Stimulated activated CD8-positive, alpha-beta memory T cell treated with anti-CD3 and anti-CD28 coated beads, Interleukin-7, amount 100 ng/mL, for 4 hours (primary cell): ENCODE results near the gene NR3C2.

Source experiments
- DNase-seq, 2 donors: peaks; one replicate each; pipeline ENCODE4 v3.0.0-alpha.2; 2020; ENCODE audit warnings: low read depth in 2 of 2

The NR3C2 gene

DNA sequence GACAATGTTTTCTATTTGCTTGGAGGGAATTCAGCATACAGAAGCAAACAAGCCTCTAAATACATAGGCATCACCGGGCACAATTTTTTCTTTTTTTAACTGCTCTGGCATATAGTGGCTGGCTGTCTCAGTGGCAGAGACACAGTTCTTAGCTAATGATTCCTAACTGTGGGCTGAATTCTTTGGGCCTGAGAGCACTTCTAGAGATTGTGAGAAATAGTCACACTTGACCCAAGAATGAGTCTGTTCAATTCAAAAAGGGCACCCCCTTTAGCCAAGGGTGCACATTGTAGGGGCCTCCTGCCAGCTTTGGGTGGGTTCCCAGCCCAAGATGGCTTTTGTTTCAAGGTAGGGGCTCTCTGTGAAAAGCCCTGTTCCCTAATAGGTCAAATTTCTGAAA is 364.6 kb downstream of the NR3C2 start:
- no peak for DNase-seq

DNA sequence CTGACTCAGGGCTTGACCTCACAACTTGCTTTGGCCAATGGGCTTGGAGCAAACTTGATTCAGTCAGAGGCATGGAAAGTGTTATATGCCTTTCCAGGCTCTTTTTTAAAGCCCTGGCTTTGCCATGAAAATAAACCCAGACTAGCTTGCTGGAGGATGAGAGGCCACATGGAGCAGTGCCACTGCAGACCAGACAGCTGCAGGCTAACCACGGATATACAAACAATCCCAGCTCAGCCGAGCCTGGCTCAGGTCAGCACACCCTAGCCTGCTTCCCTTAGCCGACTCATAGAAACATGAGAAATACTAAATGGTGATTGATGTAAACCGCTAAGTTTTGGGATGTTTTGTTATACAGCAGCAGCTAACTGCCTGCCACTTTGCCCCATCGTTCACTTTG is 365.2 kb downstream of the NR3C2 start:
- DNase-seq, result no peak

DNA sequence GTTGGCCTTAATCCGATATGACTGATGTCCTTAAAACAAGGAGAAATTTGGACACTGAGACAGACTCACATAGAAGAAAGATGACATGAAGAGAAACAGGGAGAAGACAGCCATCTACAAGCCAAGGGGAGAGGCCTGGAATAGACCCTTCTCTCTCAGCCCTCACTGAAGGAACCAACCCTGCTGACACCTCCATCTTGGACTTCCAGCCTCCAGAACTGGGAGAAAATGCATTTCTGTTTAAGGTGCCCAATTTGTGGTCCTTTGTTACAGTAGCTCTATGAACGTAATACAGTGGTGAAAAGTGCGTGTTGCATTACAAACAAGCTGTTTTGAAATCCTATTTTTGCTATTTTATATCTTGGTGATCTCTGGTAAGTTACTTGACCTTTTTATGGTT is 366.8 kb downstream of the NR3C2 start:
- no peak for DNase-seq

DNA sequence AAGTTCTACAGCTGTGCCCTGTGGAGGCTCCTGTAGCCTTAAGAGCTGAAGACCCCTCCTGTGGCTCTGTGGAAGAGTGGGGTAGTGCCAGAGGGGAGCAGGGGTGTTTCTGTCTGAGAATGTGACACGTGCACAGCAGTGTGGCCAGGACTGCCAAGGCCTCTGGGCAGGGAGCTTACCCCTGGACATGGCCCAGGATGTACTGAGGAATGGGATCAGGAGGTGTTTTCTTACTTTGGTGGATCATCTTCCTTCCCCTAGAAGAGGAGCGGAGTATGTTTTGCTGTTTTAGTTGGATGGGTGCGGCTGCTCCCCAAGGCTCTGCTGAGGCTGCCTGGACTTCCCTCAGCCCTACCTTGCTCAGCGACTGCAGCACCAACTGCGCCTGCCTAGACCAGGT is 367.8 kb downstream of the NR3C2 start:
- no peak for DNase-seq

DNA sequence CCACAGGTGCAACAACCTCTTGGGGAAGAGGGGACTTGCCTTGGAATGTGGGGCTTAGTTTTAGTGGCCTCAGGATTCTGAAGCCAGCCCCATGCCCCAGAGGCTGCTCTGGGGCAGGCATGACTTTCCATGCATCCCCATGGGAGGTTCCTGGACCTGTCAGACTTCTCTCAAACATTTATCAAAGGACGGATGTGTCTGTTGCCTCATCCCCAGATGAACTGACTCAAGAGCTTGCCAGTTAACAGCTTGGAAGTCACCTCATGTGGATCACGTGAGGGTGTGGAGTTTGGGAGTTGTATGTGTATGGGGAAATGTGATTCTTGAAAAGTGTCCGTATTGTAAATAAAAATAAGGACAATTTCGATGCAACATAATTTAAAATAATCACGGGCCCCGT is 368.9 kb downstream of the NR3C2 start:
- DNase-seq, result no peak

DNA sequence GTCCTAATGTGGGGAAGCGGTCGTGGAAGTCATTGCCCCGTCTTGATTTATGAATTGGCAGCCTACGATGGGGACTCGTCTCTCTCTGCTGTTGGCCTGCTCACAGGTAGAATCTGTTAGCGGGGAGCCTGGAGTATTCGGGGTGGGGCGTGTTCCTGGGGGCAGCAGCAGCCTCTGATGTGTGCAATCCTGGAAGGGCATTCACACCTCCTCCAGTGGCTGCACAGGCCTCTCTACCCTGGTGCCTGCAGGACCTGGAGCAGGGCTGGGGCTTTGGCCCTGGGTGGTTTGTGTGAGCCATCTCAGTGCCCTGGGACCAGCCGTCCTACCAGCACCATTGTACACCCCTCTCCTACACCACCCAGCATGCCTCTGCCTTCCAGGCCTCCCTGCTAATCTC is 369.4 kb downstream of the NR3C2 start:
- no peak for DNase-seq

DNA sequence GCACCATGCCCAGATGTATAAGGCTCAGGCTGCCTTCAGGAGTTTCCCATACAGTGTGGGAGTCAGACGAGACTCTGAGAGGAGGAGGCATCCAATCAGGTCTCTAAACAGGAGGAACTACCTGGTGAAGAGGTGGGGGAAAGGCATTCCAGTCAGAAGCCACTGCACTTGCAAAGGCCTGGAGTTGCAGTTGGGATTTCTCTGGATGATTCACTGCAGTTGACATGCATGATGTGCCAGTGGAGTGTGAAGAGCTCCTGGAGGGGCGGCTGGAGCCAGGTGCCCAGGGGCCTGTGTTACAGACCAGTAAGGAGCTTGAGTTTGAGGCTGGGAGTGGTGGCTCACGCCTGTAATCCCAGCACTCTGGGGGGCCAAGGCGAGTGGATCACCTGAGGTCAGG is 371.2 kb downstream of the NR3C2 start:
- no peak for DNase-seq

DNA sequence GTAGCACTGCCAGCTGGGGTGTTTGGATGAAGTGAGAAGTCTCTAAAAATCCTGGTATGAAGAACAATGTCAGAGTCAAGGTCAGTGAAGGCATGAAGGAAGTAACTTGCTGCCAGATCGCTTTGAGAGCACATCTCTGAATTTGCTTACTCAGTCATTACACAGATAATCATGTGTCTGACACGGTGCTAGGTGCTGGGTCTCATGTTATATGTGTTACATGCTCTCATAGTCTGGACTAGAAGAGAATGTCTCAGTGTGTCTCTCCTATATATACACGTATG is 372.4 kb downstream of the NR3C2 start:
- DNase-seq, result no peak

DNA sequence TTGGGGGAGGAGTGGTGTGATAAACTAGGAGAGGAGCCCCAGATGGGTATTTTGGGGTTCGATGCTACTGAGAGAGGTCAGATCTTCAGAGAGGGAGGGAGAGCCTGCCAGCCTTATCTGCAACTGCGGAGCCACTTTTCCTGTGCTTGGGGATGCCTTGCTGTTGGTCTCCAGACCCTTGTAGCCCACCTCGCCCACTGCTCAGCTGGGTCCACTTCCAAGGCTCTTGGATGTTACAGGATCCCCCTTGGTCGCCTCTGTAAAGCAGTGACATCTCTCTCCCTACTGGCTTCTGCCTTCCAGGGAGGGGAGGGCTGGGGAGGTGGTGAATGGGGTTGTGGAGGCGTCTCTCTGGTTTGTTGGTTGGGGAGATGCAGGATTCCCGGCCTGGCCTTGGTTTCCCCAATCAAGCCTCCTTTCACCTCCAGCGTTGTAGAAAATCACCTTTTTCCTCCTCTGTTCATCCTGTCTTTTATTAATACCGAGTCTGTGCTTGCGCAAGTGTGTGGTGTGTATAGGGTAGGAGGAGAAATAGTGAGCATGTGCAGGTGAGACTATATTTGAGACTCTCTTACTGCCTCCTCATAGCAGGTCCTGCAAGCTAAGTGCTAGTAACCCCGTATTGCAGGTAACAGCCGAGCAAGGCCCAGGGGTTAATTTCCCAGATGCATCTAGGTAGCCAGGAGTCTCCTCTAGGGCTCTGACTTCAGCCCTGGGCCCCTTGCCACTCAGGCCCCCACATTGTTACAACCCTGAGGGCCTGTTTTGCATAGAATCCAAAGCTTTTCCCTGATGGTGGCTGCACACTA is 372.9 kb downstream of the NR3C2 start:
- no peak for DNase-seq

DNA sequence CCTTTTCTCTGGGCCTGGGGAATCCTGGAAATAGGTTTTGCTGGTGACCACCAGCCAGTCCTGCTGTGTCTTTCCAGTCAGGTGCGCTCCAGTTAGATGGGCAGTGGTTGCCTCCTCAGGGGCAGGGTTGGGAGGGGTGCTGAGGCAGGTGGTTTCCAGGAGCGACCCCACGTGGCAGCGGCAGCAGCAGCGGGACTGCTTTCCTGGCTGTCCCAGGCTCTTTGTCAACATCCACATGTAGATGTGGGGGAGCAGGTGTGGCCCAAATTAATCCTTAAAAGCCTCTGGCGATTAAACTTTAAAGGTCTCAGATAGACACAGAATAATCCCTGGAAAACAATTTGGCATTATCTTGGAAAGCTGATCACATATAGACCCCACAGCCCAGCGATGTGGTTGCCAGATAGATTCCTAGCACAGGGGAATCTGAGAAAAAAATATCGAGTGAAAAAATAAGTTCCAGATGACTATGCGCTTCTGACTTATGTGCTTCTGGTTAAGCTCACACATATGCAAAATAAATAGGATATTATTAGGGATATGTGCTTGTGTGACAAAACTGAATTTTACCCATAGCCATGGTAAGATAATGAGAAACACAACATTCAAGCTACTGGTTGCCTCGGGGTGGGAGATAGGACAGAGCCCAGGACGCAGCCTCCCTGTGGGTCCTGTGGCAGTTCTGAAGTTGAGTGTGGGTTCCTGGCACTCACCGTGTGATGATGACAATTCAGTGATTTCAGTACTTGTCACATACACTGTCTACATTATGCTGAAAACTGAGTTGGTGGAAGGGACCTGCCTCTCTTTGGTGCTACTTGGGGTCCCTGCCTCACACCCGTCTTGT is 373.9 kb downstream of the NR3C2 start:
- no peak for DNase-seq

DNA sequence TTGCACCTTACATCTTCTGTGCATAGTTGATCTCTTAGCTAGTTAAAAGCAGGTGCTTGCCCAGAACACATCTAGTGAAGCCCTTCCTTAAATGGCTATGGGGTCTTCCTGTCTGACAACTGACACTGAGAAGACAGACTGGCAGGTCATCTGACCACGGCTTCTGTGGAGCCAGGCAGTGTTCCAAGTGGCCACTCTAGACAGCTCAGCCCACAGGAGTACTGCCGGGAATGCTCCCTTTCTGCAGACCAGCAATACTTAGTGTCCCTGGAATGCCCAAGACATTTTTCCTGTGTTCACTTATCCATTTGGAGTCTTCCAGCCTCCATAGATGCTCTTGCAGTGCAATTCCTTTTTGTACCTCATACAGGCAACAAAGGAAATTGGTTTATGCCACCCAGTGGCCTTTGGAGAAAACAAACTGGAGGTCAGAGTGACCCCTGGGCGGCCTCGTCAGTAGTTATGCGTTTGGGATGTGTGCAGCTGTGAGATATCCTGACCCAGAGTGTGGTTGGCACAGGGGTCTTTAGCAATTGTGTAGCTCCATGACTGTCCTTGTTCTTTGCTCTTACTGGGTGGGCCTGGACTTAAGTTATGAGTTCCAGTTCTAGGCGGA is 374.8 kb downstream of the NR3C2 start:
- no peak for DNase-seq

DNA sequence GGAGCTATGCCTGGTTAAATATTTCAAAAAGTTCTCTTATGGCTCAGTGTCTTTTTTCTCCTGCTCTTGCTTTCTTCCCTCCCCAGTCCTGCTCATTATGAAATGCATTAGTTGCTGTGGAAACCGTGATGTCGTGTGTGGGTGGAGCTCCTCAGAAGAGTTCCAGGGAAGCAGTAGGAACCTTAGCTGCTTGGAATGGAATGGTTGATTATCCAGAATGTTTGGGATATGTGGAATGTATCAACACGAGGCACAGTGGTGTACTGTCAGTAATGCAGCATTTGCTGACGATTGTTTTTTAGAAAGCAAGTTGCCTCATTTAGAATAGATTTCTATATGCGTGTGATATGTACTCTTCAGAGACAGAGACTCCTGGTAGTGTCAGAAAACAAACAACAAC is 377.1 kb downstream of the NR3C2 start:
- no peak for DNase-seq

DNA sequence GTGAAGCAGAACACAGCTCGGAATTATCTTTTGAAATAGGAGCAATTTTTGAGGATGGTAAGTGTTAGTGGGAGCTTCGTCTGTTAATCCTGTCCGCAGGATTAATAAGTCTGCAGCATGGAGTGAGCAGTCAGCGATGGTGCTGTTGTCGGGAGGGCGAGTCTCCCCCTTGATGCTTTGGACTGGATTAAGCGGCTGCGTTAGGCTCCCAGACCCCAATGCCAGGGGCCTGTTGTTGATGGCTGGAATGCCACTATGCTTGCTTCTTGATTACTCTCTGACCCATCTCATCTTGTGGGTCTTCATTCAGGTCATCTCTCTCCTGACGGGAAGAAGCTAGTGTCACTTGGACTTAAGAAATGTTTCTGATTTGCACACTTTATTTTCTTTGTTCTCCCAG is 377.8 kb downstream of the NR3C2 start:
- DNase-seq, result no peak

DNA sequence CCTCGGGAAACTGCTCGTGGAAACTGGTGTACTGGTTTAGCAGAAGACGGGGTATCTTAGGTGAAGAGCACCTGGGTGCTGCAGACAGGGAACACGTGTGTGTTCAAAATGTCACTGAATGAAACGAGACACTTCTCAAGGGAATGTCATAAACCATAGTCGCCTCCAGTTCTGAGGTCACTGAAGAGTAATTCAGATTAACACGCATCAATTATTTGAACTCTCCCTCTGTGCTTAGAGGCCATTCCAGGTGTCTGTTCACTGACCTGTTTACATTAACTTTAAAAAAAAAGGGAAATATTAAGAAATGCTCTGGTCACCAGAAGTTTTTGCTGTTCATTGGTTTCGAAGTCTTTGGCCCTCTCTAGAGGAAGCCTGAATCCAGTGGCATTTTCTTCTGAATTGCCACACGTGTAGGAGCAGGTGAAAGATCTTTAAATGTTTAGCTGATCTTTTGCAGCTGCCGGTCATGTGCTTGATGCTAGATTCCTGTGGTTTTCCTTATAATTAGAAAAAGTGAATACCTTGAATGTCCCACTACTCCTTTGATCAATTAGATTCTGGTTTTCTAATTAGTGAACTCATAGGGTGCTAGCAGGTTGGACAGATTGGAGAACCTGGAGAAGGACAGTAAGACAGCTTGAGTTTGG is 379.8 kb downstream of the NR3C2 start:
- no peak for DNase-seq

DNA sequence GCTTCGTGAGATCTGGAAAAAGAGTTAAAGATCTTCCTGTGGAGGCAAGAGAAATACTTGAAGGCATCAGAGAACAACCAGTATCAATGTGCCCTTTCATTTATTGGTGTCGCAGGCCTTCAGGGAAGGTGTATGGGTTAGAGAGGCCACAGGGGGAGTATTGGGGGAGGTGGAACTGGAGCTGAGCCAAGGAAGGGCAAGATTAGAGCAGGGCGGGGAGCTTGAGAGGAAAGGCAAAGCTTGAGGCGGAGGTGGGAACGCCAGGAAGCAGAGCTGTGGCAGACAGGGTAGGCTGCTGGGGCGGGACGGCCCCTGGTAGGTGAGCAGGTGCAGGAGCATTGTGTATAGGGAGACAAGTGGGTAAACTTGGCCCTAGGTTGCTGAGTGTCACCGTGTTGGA is 380.4 kb downstream of the NR3C2 start:
- no peak for DNase-seq

DNA sequence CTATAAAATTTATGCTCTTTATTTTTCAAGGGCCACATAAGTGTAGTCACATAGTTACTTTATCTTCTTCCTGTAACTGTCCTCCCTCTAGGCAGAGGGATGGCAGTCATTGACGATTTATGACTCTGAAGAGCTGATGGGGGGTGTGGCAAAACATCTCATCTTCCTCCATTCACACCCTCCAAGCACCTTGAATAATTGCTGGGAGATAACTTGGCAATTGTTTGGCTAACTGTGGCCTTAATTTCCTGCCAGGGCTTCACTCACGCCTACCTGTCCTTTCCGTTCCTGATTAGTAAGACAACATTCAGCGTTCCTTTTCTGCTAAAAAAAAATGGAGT is 381.1 kb downstream of the NR3C2 start:
- DNase-seq, result no peak

DNA sequence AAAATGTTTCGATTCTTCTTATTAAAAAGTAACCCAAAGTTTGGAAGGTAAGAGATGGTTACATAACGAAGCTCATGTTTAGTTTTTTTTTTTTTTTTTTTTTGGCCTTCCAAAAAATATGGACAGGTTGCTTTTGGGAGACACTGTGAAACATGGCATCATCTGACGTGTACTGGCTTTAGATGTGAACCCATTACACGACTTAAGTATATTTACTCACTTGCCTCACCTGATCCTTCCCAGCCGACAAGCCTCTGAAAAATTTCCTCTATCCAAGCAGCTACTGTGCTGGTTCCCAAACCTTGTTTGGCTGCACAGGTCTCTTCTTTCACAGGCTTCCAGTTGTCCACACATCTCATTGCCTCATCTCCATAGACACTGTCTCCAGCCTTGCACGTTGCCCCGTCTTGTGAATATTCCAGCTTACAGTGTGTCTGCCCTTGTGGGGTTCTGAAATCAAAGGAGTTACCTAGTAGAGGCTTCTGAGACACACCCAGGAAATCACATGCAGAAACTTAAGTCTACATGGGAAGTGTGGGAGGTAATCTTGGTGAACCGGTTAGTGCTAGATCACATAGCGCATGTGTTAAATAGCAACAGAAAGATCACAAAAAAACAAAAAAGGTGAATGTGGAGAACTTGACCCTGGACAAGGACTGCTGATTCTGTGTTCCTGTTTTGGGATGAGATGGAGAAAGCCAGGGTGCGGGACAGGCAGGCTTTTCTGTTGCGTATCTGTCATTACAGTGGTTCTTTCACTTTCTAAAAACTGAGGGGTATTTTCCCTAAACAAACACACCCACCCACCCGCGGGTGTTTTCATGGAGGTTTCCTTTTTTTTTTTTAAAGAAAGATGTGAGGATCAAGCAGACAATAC is 381.7 kb downstream of the NR3C2 start:
- no peak for DNase-seq

DNA sequence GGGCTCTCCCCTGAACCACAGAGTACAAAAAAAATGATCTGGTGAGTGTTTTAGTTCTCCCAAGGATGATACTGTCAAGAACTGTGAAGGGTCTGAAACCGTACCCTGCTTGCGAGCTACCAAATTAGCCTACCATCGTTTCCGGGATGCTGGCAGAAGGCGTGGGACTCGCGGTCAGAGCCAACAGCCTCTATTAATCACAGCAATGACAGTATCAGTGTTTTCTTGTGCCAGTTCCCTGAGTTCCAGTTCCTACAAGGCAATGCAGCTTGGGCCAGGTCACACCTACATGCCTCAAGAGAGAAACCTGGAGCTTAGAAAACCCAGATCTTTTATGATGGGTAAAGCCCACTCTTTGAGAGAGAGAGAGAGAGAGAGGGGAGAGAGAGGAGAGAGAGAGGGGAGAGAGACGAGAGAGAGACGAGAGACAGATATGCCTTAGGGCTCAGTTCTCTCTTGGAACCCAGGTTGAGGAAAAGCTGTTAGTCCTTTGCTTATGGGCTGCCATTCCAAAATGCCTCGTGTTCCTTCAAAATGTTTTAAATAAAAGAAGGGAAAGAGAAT is 382.5 kb downstream of the NR3C2 start:
- DNase-seq, result no peak

DNA sequence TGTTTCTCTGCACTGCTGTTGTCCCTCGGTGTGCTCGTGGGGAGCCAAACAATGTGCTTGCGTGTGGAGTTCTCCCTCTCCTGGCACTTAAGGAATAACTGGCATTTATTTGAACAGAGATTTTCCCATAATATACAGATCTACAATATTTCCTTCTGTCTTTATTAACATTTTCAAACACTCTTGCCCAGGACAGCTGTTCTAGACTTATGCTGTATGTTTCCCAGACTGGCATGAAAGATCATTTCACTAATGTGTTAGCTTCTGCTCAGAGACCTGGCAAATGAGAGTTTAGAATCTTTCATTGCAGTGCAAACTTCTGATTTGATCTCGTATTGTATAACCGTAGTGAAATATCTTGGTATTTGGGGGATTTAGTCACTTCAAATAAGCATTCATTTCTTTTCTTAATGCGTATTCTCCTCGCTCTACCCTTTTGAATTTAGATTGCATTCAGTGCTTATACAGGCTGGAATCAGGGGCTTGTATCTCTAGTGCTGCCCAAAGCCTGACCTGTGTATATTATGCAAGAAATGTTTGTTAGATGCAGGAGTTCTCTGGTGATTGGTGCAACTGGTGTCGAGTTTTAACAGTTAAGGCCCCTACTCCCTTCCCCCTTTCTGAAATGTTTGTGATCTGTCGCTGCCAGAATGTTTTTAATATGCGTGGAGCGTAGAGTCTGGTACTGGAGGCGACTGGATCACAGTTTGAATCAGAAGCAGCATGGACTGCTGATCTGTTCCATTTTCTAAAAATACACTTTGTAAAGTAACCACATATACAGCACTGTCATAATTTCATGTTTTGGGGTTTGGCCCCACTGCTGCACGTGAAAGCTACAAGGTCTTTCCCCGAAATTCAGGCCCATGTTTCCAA is 384.0 kb downstream of the NR3C2 start:
- no peak for DNase-seq

DNA sequence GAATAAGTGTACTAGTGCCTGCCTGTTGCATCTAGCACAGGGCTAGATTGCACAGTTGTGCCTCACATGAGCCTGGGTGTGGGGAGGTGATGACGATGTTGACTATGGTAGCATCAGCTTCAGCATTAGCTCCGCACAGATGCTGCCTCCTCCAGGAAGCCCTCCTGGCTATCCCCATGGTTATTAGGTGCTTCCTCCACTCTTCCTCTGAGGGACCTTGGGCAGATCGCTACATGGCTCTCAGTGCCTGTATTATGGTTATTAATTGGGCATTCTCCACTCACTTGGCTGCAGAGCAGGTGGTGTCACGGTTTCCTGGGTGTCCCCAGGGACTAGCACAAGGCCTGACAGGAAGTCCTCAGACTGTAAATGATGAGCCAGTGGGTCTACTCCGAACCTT is 384.7 kb downstream of the NR3C2 start:
- DNase-seq, result no peak
